ENCODE results near the gene MICAL3. TPM values are rescaled to one million over a fixed set of nuclear protein-coding genes. Genes with fewer than 3 reads are reported as not detected.

MICAL3 gene
- total RNA-seq, 4 donors from 2014 or later = 6.0 to 9.8 (median 8.1) TPM

DNA sequence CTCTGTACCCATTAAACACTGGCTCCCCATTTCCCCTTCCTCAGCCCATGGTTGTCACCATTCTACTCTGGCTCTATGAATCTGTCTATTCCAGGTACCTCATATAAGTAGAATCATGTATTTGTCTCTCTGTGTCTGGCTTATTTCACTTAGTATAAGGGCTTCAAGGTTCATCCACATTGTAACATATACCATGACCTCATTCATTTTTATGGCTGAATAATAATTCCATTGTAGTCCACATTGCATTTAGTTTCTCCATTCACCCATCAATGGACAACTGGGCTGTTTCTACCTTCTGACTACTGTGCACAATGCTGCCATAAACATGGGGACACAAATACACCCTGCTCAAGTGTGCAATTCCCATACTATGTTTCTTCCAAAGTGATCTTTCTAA lies 97.3 kb downstream of the MICAL3 start:
- Histone ChIP-seq H3K4me1 (peaks cover 59% of the 10 kb centered on the region in 2 donors), H3K27ac (no peak overlapping the region), H3K36me3 (no peaks in the 10 kb centered on the region), H3K27me3 (no peaks in the 10 kb centered on the region), H3K4me3 (no peak overlapping the region), H3K9me3 (no peaks in the 10 kb centered on the region)
- no peak for TF ChIP-seq POLR2A (IDR thresholded peaks at IDR 0.05)
- TF ChIP-seq, protein P1, sequence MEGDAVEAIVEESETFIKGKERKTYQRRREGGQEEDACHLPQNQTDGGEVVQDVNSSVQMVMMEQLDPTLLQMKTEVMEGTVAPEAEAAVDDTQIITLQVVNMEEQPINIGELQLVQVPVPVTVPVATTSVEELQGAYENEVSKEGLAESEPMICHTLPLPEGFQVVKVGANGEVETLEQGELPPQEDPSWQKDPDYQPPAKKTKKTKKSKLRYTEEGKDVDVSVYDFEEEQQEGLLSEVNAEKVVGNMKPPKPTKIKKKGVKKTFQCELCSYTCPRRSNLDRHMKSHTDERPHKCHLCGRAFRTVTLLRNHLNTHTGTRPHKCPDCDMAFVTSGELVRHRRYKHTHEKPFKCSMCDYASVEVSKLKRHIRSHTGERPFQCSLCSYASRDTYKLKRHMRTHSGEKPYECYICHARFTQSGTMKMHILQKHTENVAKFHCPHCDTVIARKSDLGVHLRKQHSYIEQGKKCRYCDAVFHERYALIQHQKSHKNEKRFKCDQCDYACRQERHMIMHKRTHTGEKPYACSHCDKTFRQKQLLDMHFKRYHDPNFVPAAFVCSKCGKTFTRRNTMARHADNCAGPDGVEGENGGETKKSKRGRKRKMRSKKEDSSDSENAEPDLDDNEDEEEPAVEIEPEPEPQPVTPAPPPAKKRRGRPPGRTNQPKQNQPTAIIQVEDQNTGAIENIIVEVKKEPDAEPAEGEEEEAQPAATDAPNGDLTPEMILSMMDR (IDR thresholded peaks at IDR 0.05 in 4 of 5, conservative IDR thresholded peaks at IDR 0.05 in 1 of 5) = no peak
- ATAC-seq (no peak), DNase-seq (no peak)
- intact Hi-C loops (cut with DNase I; ENCODE audit: low total_unique reads) = no loop called here
- in situ Hi-C loops (cut with MboI; ENCODE audit: low sequenced_read_pairs in 4 of 4) = no loop called here

DNA sequence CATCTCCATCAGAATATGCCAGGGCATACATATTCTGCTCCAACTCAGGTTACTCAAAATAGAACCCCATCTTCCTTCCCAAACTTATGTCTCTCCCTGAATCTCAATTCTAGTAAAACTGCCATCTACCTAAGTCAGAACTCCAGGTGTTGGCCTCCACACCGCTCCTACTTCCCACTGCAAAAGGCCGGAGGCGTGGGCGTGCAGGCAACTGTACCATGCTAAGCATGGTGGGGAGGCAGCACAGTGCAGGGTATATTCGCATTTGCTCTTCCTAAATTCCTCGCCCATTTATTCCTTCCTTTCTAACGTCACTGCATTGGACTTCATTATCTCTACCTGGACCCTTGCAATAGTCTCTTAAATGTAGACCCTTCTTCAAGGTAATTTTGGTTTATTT lies 97.8 kb downstream of the MICAL3 start:
- Histone ChIP-seq H3K27me3 (no peaks in the 10 kb centered on the region), H3K9me3 (no peaks in the 10 kb centered on the region), H3K4me3 (no peak overlapping the region), H3K4me1 (peaks cover 55 to 59% of the 10 kb centered on the region in 2 donors), H3K36me3 (no peaks in the 10 kb centered on the region), H3K27ac (no peak overlapping the region)
- ATAC-seq = no peak
- no peak for DNase-seq
- in situ Hi-C loops (cut with MboI; ENCODE audit: low sequenced_read_pairs in 4 of 4) = no loop called here
- TF ChIP-seq, protein P1 (IDR thresholded peaks at IDR 0.05 in 4 of 5, conservative IDR thresholded peaks at IDR 0.05 in 1 of 5) = no peak
- no peak for TF ChIP-seq POLR2A (IDR thresholded peaks at IDR 0.05)
- intact Hi-C loops (cut with DNase I; ENCODE audit: low total_unique reads) = no loop called here

DNA sequence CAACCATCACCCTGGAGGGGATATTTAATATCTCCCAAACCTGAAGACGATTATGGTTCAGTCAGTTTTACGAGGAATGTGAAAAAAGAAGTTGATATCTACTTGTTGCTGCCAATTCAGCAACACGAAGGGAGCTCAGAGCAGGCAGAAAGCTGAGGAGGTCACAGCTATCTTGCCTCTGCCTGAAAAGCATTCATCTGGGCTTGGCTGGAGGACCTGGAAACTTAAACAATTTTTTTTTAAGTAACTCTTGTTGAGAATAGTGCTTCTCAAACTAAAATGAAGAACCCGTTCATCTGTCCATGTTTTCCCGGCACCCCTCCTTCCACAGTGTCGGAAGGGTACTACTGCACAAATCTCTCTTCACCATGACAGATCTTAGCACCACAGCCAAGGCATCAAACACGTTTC lies 98.9 kb downstream of the MICAL3 start:
- peak overlapping the region in 1 of 4 donors; percentile 37 for H3K27ac ChIP-seq

DNA sequence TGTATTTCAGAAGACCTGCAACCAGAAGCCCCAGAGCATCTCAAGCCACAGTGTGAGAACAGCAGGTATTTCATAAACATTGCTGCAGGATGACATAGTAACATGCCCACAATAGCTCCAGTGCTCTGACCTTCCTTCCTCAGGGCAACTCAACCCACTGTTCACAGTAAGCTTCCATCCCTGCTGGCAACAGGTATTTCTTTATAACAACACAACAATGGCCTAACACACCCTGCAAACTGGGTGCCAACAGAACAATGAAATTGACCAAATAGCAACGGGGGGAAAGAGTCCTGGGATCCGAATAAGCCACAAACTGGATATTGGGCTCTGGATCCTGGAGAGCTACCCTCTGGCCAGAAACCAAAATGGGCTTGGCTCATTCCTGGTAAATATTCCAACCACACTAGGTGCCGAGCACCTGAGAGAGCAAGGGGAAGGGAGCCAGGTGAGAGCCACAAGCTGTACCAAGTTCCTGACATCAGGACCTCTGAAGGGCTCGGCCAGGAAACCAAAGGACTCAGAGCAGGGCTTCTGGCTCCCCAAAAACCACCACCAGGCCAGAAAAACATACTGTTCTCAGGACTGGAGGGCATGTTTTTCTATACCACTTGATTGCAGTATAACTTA lies 99.5 kb downstream of the MICAL3 start:
- peaks cover 51 to 62% of the 10 kb centered on the region in 2 donors for H3K4me1 ChIP-seq
- peak in 1 of 2 donors; percentile 57 for ATAC-seq
- intact Hi-C loops (cut with DNase I; ENCODE audit: low total_unique reads) = no loop called here
- H3K27ac ChIP-seq = peak overlapping the region in 2 of 4 donors; percentile 17 to 37
- in situ Hi-C loops (cut with MboI; ENCODE audit: low sequenced_read_pairs in 4 of 4) = loop anchor here in 1 of 4 donors (25.0 kb wide), 1 partner anchor 137 kb away; no protein-coding TSS in a partner anchor
- no peak overlapping the region for H3K4me3 ChIP-seq
- H3K36me3 ChIP-seq = no peaks in the 10 kb centered on the region
- TF ChIP-seq, protein P1 (IDR thresholded peaks at IDR 0.05 in 4 of 5, conservative IDR thresholded peaks at IDR 0.05 in 1 of 5) = no peak
- TF ChIP-seq POLR2A (IDR thresholded peaks at IDR 0.05) = no peak
- no peak for DNase-seq
- no peaks in the 10 kb centered on the region for H3K27me3 ChIP-seq
- no peaks in the 10 kb centered on the region for H3K9me3 ChIP-seq

More for the DNA sequence above, 98.9 kb downstream of the MICAL3 start:
- H3K4me1 ChIP-seq = peaks cover 51 to 57% of the 10 kb centered on the region in 2 donors
- no peaks in the 10 kb centered on the region for H3K27me3 ChIP-seq
- no peaks in the 10 kb centered on the region for H3K9me3 ChIP-seq
- in situ Hi-C loops (cut with MboI; ENCODE audit: low sequenced_read_pairs in 4 of 4) = no loop called here
- no peak for ATAC-seq
- no peak overlapping the region for H3K4me3 ChIP-seq
- intact Hi-C loops (cut with DNase I; ENCODE audit: low total_unique reads) = no loop called here
- no peaks in the 10 kb centered on the region for H3K36me3 ChIP-seq
- no peak for TF ChIP-seq POLR2A (IDR thresholded peaks at IDR 0.05)
- TF ChIP-seq, protein P1 (IDR thresholded peaks at IDR 0.05 in 4 of 5, conservative IDR thresholded peaks at IDR 0.05 in 1 of 5) = no peak
- DNase-seq = no peak
